ENCODE measurements around the gene CDK17.

DNA sequence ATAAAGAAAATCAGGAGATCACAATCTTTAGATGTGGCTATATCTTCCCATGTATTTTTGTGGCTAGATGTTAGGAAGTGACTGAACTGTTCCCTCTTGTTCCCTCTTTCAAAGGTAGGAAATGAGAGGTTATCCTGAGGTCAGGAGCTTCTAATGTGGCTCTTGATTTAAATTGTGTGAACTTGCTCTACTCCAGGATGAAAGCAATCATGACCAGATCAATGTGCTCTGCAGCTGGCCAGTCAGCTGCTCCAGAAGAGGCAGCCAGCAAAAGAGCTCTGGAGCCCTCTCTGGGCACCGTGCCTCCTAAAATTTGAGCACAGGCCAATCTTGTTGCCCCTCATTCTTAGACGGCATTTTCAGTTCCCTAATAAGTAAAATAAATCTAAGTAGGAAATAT is 32.0 kb downstream of the CDK17 start:
- TF ChIP-seq, protein P1, sequence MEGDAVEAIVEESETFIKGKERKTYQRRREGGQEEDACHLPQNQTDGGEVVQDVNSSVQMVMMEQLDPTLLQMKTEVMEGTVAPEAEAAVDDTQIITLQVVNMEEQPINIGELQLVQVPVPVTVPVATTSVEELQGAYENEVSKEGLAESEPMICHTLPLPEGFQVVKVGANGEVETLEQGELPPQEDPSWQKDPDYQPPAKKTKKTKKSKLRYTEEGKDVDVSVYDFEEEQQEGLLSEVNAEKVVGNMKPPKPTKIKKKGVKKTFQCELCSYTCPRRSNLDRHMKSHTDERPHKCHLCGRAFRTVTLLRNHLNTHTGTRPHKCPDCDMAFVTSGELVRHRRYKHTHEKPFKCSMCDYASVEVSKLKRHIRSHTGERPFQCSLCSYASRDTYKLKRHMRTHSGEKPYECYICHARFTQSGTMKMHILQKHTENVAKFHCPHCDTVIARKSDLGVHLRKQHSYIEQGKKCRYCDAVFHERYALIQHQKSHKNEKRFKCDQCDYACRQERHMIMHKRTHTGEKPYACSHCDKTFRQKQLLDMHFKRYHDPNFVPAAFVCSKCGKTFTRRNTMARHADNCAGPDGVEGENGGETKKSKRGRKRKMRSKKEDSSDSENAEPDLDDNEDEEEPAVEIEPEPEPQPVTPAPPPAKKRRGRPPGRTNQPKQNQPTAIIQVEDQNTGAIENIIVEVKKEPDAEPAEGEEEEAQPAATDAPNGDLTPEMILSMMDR (IDR thresholded peaks at IDR 0.05) = no peak
- TF ChIP-seq POLR2A (IDR thresholded peaks at IDR 0.05) = no peak

Measured in uterus (tissue), 2 donors.